ENCODE measurements around the gene DEFB113.

Gene DEFB113

DNA sequence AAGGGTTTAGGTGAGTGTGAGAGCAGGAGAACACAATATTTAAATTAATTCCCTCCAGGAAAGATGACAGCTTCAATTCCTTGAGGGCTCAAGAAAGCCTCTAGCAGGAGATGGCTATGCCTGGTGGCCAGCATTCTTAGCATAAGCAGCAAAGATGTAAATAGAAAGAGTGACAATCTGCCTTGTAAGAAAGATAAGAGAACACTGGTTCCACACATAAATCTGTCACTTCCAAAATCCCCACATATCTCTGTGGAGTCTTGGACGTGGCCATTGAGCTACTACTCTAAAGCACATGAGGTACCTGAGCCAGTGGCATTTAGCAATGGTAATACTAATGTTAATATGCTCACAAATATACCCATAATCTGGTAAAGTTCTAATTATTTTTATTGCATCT is 34.7 kb downstream of the DEFB113 start:
- no peak for DNase-seq

DNA sequence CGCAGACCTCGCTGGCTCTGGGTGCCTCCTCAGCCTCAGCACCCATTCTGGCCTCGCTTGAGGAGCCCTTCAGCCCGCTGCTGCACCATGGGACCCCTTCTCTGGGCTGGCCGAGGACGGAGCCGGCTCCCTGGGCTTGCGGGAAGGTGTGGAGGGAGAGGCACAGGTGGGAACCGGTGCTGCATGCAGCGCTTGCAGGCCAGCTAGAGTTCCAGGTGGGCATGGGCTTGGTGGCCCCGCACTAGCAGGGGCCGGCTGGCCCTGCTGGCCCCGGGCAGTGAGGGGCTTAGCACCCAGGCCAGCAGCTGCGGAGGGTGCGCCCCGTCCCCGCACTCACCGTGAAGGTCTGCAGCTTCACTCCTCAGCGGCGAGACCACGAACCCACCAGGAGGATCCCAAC is 35.9 kb downstream of the DEFB113 start:
- no peak for DNase-seq

DNA sequence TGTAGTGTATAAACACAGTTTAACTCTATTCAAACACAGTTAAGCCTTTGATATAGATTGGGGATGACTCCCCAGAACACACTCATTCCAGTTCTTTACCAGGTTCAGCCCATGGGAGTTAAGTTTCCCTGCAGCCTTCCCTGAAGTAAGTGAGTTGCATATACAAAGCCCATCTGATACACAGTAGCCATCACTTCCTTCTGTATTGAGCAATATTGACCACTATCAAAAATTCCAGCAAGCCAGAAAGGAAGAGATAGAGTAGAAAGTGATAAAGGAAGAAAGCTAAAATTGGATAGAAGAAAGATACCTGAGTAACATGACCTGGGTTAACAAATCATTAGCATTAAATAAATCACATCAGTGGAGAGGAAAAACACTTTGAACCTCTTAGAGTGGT is 40.1 kb downstream of the DEFB113 start:
- no peak for DNase-seq

DNA sequence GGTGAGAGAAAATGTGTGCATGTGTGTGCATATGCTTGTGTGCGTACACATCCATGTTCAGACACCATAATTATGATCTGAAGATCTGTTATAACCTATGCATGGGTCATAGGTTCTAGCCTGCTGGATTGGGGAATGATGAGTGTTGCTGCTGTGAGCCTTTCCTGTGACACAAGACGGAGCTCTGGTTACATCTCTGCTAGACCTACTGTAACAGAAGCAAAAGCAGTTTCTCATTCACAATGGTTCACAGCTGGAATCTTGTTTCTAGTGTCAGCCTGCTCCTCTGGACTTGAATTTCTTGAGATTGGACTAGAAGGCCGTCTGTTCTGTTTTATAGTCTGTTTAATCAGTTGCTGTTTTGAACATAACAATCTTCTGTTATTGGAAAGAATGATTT is 45.6 kb downstream of the DEFB113 start:
- no peak for DNase-seq

DNA sequence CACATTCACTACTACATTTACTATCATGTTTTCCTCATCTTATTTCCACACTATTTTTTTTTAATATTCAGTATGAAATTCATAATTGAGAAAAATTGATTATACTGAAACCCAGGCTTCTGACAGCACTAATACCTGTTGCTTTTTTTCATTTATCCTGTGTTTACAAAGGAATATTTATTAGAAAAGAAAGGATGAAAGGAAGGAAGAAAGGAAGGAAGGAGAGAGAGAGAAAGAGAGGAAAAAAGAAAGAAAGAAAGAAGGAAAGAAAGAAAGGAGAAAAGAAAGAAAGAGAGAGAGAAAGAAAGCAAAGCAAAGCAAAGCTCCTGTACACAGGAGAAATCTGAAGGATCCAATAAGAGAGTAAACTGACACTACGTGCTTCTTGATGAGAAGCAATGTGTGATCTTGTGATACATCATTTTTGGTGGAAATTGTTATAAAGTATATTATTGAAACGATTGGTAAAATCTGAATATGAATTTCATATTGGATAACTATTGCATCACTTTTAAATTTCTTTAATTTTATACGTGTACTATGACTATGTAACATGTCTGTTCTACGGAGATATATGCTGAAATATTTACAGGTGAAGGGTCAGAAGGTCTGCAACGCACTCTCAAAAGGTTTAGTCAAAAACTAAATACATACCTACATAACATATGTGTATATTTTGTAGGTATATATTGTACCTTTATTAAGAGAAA is 49.3 kb downstream of the DEFB113 start:
- DNase-seq = no peak

DNA sequence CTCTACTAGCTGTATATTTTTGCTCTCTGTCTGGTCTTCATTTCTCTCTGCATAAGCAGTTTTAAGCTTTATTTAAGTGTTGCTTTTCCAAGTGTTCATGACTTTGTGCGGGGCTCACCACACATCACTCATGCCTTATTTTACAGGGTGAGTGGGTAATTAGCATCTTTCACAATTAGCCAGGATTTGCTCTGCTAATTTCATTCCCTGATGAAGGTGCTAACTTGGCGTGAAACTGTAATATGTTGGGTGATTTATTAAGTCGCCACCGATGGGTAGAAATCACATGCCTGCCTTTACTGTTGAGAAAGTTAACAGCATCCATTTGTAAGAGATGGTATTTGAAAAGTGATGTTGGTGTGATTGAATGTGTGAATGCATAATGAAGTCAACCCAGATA is 50.2 kb downstream of the DEFB113 start:
- DNase-seq = no peak

DNA sequence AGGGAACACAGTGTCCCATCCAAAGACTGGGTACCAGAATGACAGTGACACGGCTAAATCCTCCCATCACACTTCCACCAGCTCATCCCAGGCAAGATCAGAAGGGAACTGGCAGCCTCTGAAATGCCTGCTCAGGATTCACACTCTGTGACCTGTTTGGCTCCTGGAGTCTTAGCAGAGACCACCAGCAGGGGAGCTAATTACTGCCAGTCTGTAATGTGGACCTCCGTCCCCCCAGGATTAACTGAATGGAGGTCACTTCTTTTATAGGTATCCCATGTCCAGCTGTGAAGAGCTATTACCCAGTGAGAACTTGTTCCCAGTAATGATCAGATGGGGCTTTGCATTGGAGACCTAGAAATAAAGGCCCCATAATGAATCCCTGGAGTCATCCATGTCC is 50.6 kb downstream of the DEFB113 start:
- DNase-seq = no peak
